Endodermal cell (in vitro differentiated cells): ENCODE data around the gene FAAH. TPM values are rescaled to one million over a fixed set of nuclear protein-coding genes. Genes with fewer than 3 reads are reported as not detected.
A peak's percentile ranks its signal among the peaks of the same experiment; 100 is the strongest.

Source experiments
- DNase-seq: peaks from one replicate; pipeline ENCODE4 v3.0.0-alpha.2; 2017
- H3K27ac ChIP-seq: 2 replicates; pipeline ENCODE4 v1.5.1; 2013; ENCODE audit warnings: mild to moderate bottlenecking, low read depth, low read length, moderate library complexity
- H3K27me3 ChIP-seq: 2 replicates; pipeline ENCODE4 v1.6.1; 2013; ENCODE audit warnings: mild to moderate bottlenecking, low read length, moderate library complexity; ENCODE audit not compliant: insufficient read depth, control insufficient read depth, poor library complexity, severe bottlenecking
- H3K36me3 ChIP-seq: 2 replicates; pipeline ENCODE4 v1.7.0; 2013; ENCODE audit warnings: mild to moderate bottlenecking, low read length, moderate library complexity; ENCODE audit not compliant: control insufficient read depth, insufficient read depth
- H3K4me1 ChIP-seq: one replicate; pipeline ENCODE4 v1.7.0; 2013; ENCODE audit warnings: low read length; ENCODE audit not compliant: control insufficient read depth, insufficient read depth
- H3K4me3 ChIP-seq: 2 replicates; pipeline ENCODE4 v1.5.1; 2013; ENCODE audit warnings: mild to moderate bottlenecking, low read length, moderate library complexity
- H3K9ac ChIP-seq: 2 replicates; pipeline ENCODE4 v1.6.1; 2013; ENCODE audit warnings: mild to moderate bottlenecking, low read length, moderate library complexity; ENCODE audit not compliant: poor library complexity, severe bottlenecking; ENCODE audit errors: extremely low read depth
- H3K9me3 ChIP-seq: 2 replicates; pipeline ENCODE4 v1.6.1; 2013; ENCODE audit warnings: mild to moderate bottlenecking, low read length, moderate library complexity; ENCODE audit not compliant: control insufficient read depth
- H3K27ac Mint-ChIP-seq: 2 replicates; pipeline ENCODE4 v1.8.0; 2020; ENCODE audit warnings: mixed read lengths
- H3K27me3 Mint-ChIP-seq: 2 replicates; pipeline ENCODE4 v1.8.0; 2021; ENCODE audit warnings: mild to moderate bottlenecking, mixed read lengths; ENCODE audit not compliant: insufficient read depth
- H3K36me3 Mint-ChIP-seq: 2 replicates; pipeline ENCODE4 v1.8.0; 2020; ENCODE audit warnings: low read depth, mixed read lengths
- H3K4me1 Mint-ChIP-seq: 2 replicates; pipeline ENCODE4 v1.8.0; 2020; ENCODE audit warnings: mixed read lengths
- H3K4me3 Mint-ChIP-seq: 2 replicates; pipeline ENCODE4 v1.8.0; 2020; ENCODE audit warnings: mild to moderate bottlenecking, moderate library complexity, mixed read lengths
- H3K9me3 Mint-ChIP-seq: 2 replicates; pipeline ENCODE4 v1.8.0; 2020; ENCODE audit warnings: mild to moderate bottlenecking, mixed read lengths
- CTCF ChIP-seq: fragments of 200-600 bp; sonication (generic); conservative IDR thresholded peaks from 2 replicates; pipeline ENCODE4 v1.5.0; 2021; ENCODE audit warnings: antibody characterized with exemption, mild to moderate bottlenecking
- WGBS, 2 experiments: methylation state at CpG; one replicate each; pipeline versions ENCODE4 v1.1.5 to v1.1.7; 2013; ENCODE audit warnings: missing lambda C conversion rate in 2 of 2, mixed read lengths in 1 of 2; ENCODE audit not compliant: insufficient coverage in 1 of 2, insufficient read length in 1 of 2; 5-methylcytosine and 5-hydroxymethylcytosine counted together
- total RNA-seq, 2 donors: library from RNA; stranded (reverse); fragmentation: NEBNext Ultra II Directional in 1 of 2; extraction: Animal tissue kit (Norgen Biotek cat#: 25700) in 1 of 2; gene quantifications; 2 replicates in 1 of 2; 3 replicates in 1 of 2; pipeline ENCODE4 v1.2.1, GENCODE V29; 2021

FAAH gene
- total RNA-seq, 2 donors from 2014 or later: 27.1 to 56.6 TPM

- WGBS, 2 experiments: 93 to 95% methylated on average over 10 to 12 of the region's 12 CpGs
- no peak overlapping the region for H3K27ac Mint-ChIP-seq
- Histone ChIP-seq H3K27me3 (peaks cover 29% of the 10 kb centered on the region), H3K36me3 (no peaks in the 10 kb centered on the region), H3K4me1 (peaks cover 3% of the 10 kb centered on the region), H3K27ac (no peak overlapping the region), H3K9me3 (no peaks in the 10 kb centered on the region), H3K9ac (no peak overlapping the region), H3K4me3 (no peak overlapping the region)
- H3K4me3 Mint-ChIP-seq: no peak overlapping the region
- no peak for DNase-seq
- H3K9me3 Mint-ChIP-seq: no peaks in the 10 kb centered on the region
- H3K4me1 Mint-ChIP-seq: peaks cover 16% of the 10 kb centered on the region
- H3K27me3 Mint-ChIP-seq: peaks cover 29% of the 10 kb centered on the region
- peaks cover 5% of the 10 kb centered on the region for H3K36me3 Mint-ChIP-seq
- no peak for TF ChIP-seq CTCF
Measured at GRCh38 chr1:46405197-46405555, 11.1 kb downstream of the FAAH start.

GRCh38 chr1:46405724-46406123 lies 11.6 kb downstream of the FAAH start:
- H3K27me3 Mint-ChIP-seq: peaks cover 25% of the 10 kb centered on the region
- H3K27me3 ChIP-seq: peaks cover 30% of the 10 kb centered on the region
- no peak overlapping the region for H3K4me3 ChIP-seq
- H3K4me1 ChIP-seq: peaks cover 3% of the 10 kb centered on the region
- 92 to 93% methylated on average over 3 to 17 of the region's 17 CpGs for WGBS, 2 experiments
- peaks cover 5% of the 10 kb centered on the region for H3K36me3 Mint-ChIP-seq
- no peak overlapping the region for H3K27ac ChIP-seq
- H3K4me3 Mint-ChIP-seq: no peak overlapping the region
- no peak for TF ChIP-seq CTCF
- H3K9me3 ChIP-seq: no peaks in the 10 kb centered on the region
- peaks cover 16% of the 10 kb centered on the region for H3K4me1 Mint-ChIP-seq
- no peaks in the 10 kb centered on the region for H3K9me3 Mint-ChIP-seq
- H3K36me3 ChIP-seq: no peaks in the 10 kb centered on the region
- H3K9ac ChIP-seq: no peak overlapping the region
- DNase-seq: no peak
- H3K27ac Mint-ChIP-seq: no peak overlapping the region

GRCh38 chr1:46406881-46407608 lies 12.9 kb downstream of the FAAH start:
- no peaks in the 10 kb centered on the region for H3K36me3 ChIP-seq
- no peak overlapping the region for H3K9ac ChIP-seq
- 51 to 64% methylated on average over 4 to 13 of the region's 13 CpGs for WGBS, 2 experiments
- peaks cover 6% of the 10 kb centered on the region for H3K36me3 Mint-ChIP-seq
- H3K27ac Mint-ChIP-seq: peak overlapping the region; percentile 66
- H3K4me3 Mint-ChIP-seq: peak overlapping the region; percentile 47
- TF ChIP-seq CTCF: no peak
- H3K9me3 ChIP-seq: no peaks in the 10 kb centered on the region
- H3K27me3 ChIP-seq: peaks cover 30% of the 10 kb centered on the region
- H3K4me3 ChIP-seq: no peak overlapping the region
- H3K27me3 Mint-ChIP-seq: peaks cover 23% of the 10 kb centered on the region
- H3K4me1 ChIP-seq: peaks cover 3% of the 10 kb centered on the region
- no peak overlapping the region for H3K27ac ChIP-seq
- DNase-seq: peak; percentile 78
- H3K9me3 Mint-ChIP-seq: no peaks in the 10 kb centered on the region
- H3K4me1 Mint-ChIP-seq: peaks cover 10% of the 10 kb centered on the region
